ENCODE data around the gene CLEC7A. TPM values are rescaled to one million over a fixed set of nuclear protein-coding genes. Genes with fewer than 3 reads are reported as not detected.

CLEC7A gene
- total RNA-seq, 4 donors from 2014 or later: 1.1 to 40.7 (median 3.6) TPM

DNA sequence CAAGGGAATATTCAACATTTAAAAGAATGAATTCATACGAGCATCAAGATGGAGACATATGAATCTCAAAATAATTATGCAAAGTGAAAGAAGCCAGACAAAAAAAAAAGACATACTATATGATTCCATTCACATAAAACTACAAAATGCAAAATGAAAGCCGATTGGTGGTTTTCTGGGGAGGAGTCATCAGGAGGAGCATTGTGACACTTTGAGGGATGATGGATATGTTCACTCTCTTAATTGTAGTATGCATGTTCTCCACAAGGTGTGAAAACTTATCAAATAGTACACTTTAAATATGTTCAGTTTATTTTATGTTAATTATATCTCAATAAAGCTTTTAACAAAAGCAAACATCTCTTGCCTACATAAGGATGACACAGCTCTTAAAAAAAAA is 28.4 kb upstream of the CLEC7A start:
- intact Hi-C loops (cut with DNase I; ENCODE audit: low total_unique reads): no loop called here
- H3K9me3 ChIP-seq: no peaks in the 10 kb centered on the region
- DNase-seq (no peak), ATAC-seq (no peak)
- peaks cover 0 to 4% of the 10 kb centered on the region in 2 donors for H3K4me1 ChIP-seq
- H3K27me3 ChIP-seq: no peaks in the 10 kb centered on the region
- no peak overlapping the region for H3K27ac ChIP-seq
- no peaks in the 10 kb centered on the region for H3K36me3 ChIP-seq
- TF ChIP-seq POLR2A (IDR thresholded peaks at IDR 0.05): no peak
- TF ChIP-seq, protein P1, sequence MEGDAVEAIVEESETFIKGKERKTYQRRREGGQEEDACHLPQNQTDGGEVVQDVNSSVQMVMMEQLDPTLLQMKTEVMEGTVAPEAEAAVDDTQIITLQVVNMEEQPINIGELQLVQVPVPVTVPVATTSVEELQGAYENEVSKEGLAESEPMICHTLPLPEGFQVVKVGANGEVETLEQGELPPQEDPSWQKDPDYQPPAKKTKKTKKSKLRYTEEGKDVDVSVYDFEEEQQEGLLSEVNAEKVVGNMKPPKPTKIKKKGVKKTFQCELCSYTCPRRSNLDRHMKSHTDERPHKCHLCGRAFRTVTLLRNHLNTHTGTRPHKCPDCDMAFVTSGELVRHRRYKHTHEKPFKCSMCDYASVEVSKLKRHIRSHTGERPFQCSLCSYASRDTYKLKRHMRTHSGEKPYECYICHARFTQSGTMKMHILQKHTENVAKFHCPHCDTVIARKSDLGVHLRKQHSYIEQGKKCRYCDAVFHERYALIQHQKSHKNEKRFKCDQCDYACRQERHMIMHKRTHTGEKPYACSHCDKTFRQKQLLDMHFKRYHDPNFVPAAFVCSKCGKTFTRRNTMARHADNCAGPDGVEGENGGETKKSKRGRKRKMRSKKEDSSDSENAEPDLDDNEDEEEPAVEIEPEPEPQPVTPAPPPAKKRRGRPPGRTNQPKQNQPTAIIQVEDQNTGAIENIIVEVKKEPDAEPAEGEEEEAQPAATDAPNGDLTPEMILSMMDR (IDR thresholded peaks at IDR 0.05 in 4 of 5, conservative IDR thresholded peaks at IDR 0.05 in 1 of 5): no peak
- H3K4me3 ChIP-seq: no peak overlapping the region
- in situ Hi-C loops (cut with MboI; ENCODE audit: low sequenced_read_pairs in 4 of 4): loop anchor here in 1 of 4 donors (10.0 kb wide), 1 partner anchor 396 kb away; no protein-coding TSS in a partner anchor

DNA sequence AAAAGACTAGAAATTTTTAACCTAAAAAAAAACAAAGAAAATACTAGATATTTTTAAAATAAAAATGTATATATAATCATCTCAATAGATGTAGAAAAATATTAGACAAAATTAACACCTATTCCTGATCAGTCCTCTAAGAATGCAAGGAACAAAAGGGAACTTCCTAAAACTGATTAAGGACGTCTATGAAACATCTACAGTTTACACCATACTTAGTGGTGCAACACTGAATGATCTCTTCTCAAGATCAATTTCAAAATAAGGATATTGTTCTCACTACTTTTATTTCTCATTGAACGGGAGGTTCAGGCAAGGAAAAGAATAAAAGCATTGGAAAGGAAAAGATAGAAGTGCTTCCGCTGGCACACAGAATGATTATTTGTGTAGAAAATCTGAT is 26.0 kb upstream of the CLEC7A start:
- ATAC-seq (no peak), DNase-seq (no peak)
- H3K4me3 ChIP-seq: no peak overlapping the region
- no peak overlapping the region for H3K27ac ChIP-seq
- TF ChIP-seq POLR2A (IDR thresholded peaks at IDR 0.05): no peak
- TF ChIP-seq, protein P1 (IDR thresholded peaks at IDR 0.05 in 4 of 5, conservative IDR thresholded peaks at IDR 0.05 in 1 of 5): no peak
- in situ Hi-C loops (cut with MboI; ENCODE audit: low sequenced_read_pairs in 4 of 4): loop anchor here in 1 of 4 donors (10.0 kb wide), 1 partner anchor 399 kb away; no protein-coding TSS in a partner anchor
- no peaks in the 10 kb centered on the region for H3K9me3 ChIP-seq
- H3K27me3 ChIP-seq: no peaks in the 10 kb centered on the region
- no peaks in the 10 kb centered on the region for H3K36me3 ChIP-seq
- peaks cover 4 to 8% of the 10 kb centered on the region in 2 donors for H3K4me1 ChIP-seq
- intact Hi-C loops (cut with DNase I; ENCODE audit: low total_unique reads): no loop called here

DNA sequence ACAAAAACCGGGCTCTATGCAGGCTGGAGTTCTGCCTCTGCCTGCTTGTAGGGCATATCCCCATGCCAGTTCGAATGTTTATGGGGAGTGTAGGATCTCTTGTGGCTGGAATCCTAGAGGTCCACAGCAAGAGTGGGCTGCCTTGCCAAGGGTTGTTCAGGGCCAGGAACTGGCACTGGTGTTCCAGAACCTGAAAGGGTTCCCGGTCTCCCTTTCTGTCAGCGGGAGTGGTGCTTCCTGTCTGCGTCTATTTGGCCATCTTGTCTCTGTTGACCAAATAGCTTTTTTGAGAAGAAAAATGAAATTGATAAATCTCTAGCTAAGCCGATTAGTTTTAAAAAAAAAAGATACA is 24.1 kb upstream of the CLEC7A start:
- DNase-seq (no peak), ATAC-seq (no peak)
- in situ Hi-C loops (cut with MboI; ENCODE audit: low sequenced_read_pairs in 4 of 4) (loop anchor here in 2 of 4 donors (5.0 to 10.0 kb wide), 3 partner anchors 33 to 401 kb away; no protein-coding TSS in a partner anchor), intact Hi-C loops (cut with DNase I; ENCODE audit: low total_unique reads) (no loop called here)
- no peaks in the 10 kb centered on the region for H3K27me3 ChIP-seq
- H3K4me1 ChIP-seq: peaks cover 4 to 8% of the 10 kb centered on the region in 2 donors
- no peak for TF ChIP-seq POLR2A (IDR thresholded peaks at IDR 0.05)
- TF ChIP-seq, protein P1 (IDR thresholded peaks at IDR 0.05 in 4 of 5, conservative IDR thresholded peaks at IDR 0.05 in 1 of 5): no peak
- peak overlapping the region; percentile 77 to 84 (median 81) for H3K27ac ChIP-seq
- H3K4me3 ChIP-seq: peak overlapping the region; percentile 64 to 98 (median 70)
- no peaks in the 10 kb centered on the region for H3K36me3 ChIP-seq
- no peaks in the 10 kb centered on the region for H3K9me3 ChIP-seq

DNA sequence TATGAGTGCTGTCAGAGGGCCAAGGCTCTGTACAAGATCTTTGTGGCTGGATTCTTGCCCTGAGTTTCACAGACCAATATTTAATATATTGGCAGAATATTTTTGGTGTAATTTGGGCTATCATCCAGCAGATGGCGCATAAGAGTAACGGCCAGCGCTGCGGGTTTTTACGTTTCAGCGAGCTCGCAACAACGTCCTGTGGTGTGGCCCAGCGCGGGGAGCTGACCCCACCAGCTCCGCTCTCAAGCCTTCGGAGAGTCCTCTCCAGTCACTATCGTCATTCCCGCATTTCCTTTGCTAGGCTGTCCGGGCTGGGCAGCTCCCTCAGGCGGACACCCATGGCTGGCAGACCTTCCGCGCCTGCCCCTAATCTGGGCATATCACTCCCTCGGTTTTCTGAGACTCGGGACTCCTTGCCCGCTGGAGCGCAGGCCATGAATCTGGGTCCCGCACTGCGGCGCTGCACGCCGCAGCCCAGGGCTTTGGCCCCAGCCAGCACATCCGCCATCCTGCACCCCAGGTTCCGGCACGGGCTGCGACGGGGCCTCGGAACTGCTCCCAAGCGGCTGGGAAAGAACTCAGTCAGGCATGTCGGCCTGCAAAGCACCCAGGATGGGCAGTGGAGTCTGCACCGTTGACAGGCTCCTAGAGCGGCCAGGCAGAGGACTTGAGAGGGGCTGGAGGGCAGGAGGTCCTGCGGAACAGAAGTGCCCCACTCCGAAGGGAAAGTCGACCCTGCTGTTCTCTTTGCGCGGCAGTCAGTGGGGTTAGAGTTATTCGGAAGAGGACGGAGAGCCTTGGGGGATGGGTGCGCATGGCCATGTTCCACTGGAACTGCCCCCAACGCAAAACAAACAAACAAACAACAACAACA is 23.5 kb upstream of the CLEC7A start:
- Histone ChIP-seq H3K36me3 (no peaks in the 10 kb centered on the region), H3K4me1 (peaks cover 4 to 8% of the 10 kb centered on the region in 2 donors), H3K9me3 (no peaks in the 10 kb centered on the region), H3K4me3 (peak overlapping the region; percentile 64 to 98 (median 70)), H3K27ac (peak overlapping the region; percentile 77 to 84 (median 81)), H3K27me3 (no peaks in the 10 kb centered on the region)
- peak; percentile 92 for ATAC-seq
- intact Hi-C loops (cut with DNase I; ENCODE audit: low total_unique reads): loop anchor here (1.0 kb wide), 2 partner anchors 37 to 409 kb away; no protein-coding TSS in a partner anchor
- TF ChIP-seq POLR2A (IDR thresholded peaks at IDR 0.05): peak in 1 of 2 donors; percentile 14
- TF ChIP-seq, protein P1 (IDR thresholded peaks at IDR 0.05 in 4 of 5, conservative IDR thresholded peaks at IDR 0.05 in 1 of 5): peak; percentile 76 to 88 (median 83)
- in situ Hi-C loops (cut with MboI; ENCODE audit: low sequenced_read_pairs in 4 of 4): loop anchor here in 2 of 4 donors (5.0 to 10.0 kb wide), 3 partner anchors 34 to 401 kb away; no protein-coding TSS in a partner anchor
- DNase-seq: peak; percentile 40 to 64
